Uterus (tissue), 2 donors: ENCODE results near the gene LIN52.

Source experiments
- POLR2A ChIP-seq, 2 donors: fragments of 450-650 bp; IDR thresholded peaks; one replicate each; pipeline ENCODE4 v1.6.1; 2016; ENCODE audit warnings: antibody characterized with exemption in 2 of 2, mild to moderate bottlenecking in 1 of 2, moderate library complexity in 1 of 2
- TF ChIP-seq, protein P1 (sequence below), 4 experiments: fragments of 200-600 bp in 2 of 4; fragments of 450-650 bp in 2 of 4; sonication (generic) in 2 of 4; IDR thresholded peaks; one replicate each; pipeline ENCODE4 v1.5.1; 2016 to 2019; ENCODE audit warnings: antibody characterized with exemption in 4 of 4, mild to moderate bottlenecking in 2 of 4, moderate library complexity in 1 of 4

- TF ChIP-seq, protein P1, sequence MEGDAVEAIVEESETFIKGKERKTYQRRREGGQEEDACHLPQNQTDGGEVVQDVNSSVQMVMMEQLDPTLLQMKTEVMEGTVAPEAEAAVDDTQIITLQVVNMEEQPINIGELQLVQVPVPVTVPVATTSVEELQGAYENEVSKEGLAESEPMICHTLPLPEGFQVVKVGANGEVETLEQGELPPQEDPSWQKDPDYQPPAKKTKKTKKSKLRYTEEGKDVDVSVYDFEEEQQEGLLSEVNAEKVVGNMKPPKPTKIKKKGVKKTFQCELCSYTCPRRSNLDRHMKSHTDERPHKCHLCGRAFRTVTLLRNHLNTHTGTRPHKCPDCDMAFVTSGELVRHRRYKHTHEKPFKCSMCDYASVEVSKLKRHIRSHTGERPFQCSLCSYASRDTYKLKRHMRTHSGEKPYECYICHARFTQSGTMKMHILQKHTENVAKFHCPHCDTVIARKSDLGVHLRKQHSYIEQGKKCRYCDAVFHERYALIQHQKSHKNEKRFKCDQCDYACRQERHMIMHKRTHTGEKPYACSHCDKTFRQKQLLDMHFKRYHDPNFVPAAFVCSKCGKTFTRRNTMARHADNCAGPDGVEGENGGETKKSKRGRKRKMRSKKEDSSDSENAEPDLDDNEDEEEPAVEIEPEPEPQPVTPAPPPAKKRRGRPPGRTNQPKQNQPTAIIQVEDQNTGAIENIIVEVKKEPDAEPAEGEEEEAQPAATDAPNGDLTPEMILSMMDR (IDR thresholded peaks at IDR 0.05) = no peak
- no peak for TF ChIP-seq POLR2A (IDR thresholded peaks at IDR 0.05)
Measured at GRCh38 chr14:74203639-74204038, 118.9 kb downstream of the LIN52 start.
